Stimulated activated CD4-positive, alpha-beta T cell treated with anti-CD3 and anti-CD28 coated beads, Interleukin-2, amount 100 ng/mL, for 48 hours (primary cell): Measurements from ENCODE around the gene SYT17.

ENCODE experiments used
- DNase-seq, 2 donors: peaks; one replicate each; pipeline ENCODE4 v3.0.0-alpha.2; 2020

SYT17 gene

GRCh38 chr16:19307587-19308241, 139.7 kb downstream of the SYT17 start:
- no peak for DNase-seq

GRCh38 chr16:19308392-19308791, 140.4 kb downstream of the SYT17 start:
- DNase-seq, result no peak

- DNase-seq, result no peak
These were observed 141.1 kb downstream of the SYT17 start for GRCh38 chr16:19309178-19309577.

GRCh38 chr16:19314718-19315425, 146.8 kb downstream of the SYT17 start:
- DNase-seq, result no peak

- DNase-seq, result no peak
These were observed 147.9 kb downstream of the SYT17 start for GRCh38 chr16:19315889-19316433.

- no peak for DNase-seq
These were observed 148.8 kb downstream of the SYT17 start for GRCh38 chr16:19316846-19317245.
